H1 (cell line): ENCODE data around the gene SPAG5. TPM values are rescaled to one million over a fixed set of nuclear protein-coding genes. Genes with fewer than 3 reads are reported as not detected.

Experiments used
- CTCF ChIA-PET: fragments of 300-600 bp; sonication (Branson Sonifier 250); formaldehyde crosslinking; loops from one replicate; lab custom pipeline; 2021; ENCODE audit not compliant: partially characterized antibody; lab: Charles Lee
- POLR2A ChIA-PET: fragments of 300-600 bp; sonication (Branson Sonifier 250); formaldehyde crosslinking; loops from one replicate; lab custom pipeline; 2021; ENCODE audit warnings: inconsistent platforms; ENCODE audit not compliant: partially characterized antibody; lab: Charles Lee
- DNase-seq, 2 experiments: peaks; one replicate each; pipeline versions ENCODE4 v3.0.0 to v3.0.0-alpha.2; 2010 to 2022; ENCODE audit warnings: low spot score in 2 of 2, low read depth in 1 of 2, mixed read lengths in 1 of 2
- FAIRE-seq: peaks from 2 replicates; lab custom pipeline; 2011; peaks lifted over from hg19 to GRCh38; lab: Jason Lieb, UNC
- H2AFZ ChIP-seq: 2 replicates; pipeline ENCODE4 v1.8.1; 2012; ENCODE audit warnings: low read length, inconsistent platforms
- H2AK5ac ChIP-seq: 2 replicates; pipeline ENCODE4 v1.6.1; 2013; ENCODE audit warnings: low read depth, low read length
- H2BK120ac ChIP-seq: replicated peaks from 2 replicates; pipeline ENCODE3; 2013; ENCODE audit warnings: low read depth, low read length, inconsistent platforms
- H2BK12ac ChIP-seq: 2 replicates; pipeline ENCODE4 v1.6.1; 2013; ENCODE audit warnings: low read depth, low read length
- H2BK15ac ChIP-seq: 2 replicates; pipeline ENCODE4 v1.6.1; 2013; ENCODE audit warnings: low read length
- H2BK20ac ChIP-seq: 2 replicates; pipeline ENCODE4 v1.6.1; 2013; ENCODE audit warnings: low read length
- H2BK5ac ChIP-seq: 2 replicates; pipeline ENCODE4 v1.6.1; 2013; ENCODE audit warnings: low read depth, low read length
- H3K14ac ChIP-seq: 2 replicates; pipeline ENCODE4 v1.6.1; 2013; ENCODE audit warnings: inconsistent platforms; ENCODE audit not compliant: insufficient read length
- H3K18ac ChIP-seq: 2 replicates; pipeline ENCODE4 v1.6.1; 2013; ENCODE audit warnings: low read length; ENCODE audit errors: extremely low read depth
- H3K23ac ChIP-seq: 2 replicates; pipeline ENCODE4 v1.6.1; 2013; ENCODE audit warnings: inconsistent platforms; ENCODE audit not compliant: insufficient read length
- H3K23me2 ChIP-seq: 2 replicates; pipeline ENCODE4 v1.6.1; 2013; ENCODE audit warnings: low read depth, low read length
- H3K27ac ChIP-seq: 2 replicates; pipeline ENCODE4 v1.6.1; 2011; ENCODE audit warnings: low read depth, low read length, inconsistent platforms
- H3K27me3 ChIP-seq, 4 experiments: replicated peaks in 1 of 4; 1 replicate in 1 of 4; 2 replicates in 3 of 4; pipeline versions ENCODE4 v1.6.1 to v1.8.1; 2011 to 2013; ENCODE audit warnings: low read length in 3 of 4, mild to moderate bottlenecking in 3 of 4, inconsistent platforms in 2 of 4, mixed read lengths in 2 of 4, moderate library complexity in 1 of 4; ENCODE audit not compliant: control insufficient read depth in 3 of 4, insufficient read depth in 3 of 4; ENCODE audit errors: extremely low read depth in 1 of 4
- H3K36me3 ChIP-seq, 4 experiments: 2 replicates each; pipeline versions ENCODE4 v1.6.1 to v1.8.1; 2011 to 2013; ENCODE audit warnings: mild to moderate bottlenecking in 4 of 4, low read length in 3 of 4, moderate library complexity in 2 of 4, control low read depth in 1 of 4, inconsistent platforms in 1 of 4; ENCODE audit not compliant: insufficient read depth in 4 of 4, control insufficient read depth in 2 of 4
- H3K4ac ChIP-seq: replicated peaks from 2 replicates; pipeline ENCODE3; 2013; ENCODE audit warnings: low read length, low read depth, mixed read lengths, inconsistent platforms; ENCODE audit not compliant: insufficient read length
- H3K4me1 ChIP-seq, 4 experiments: replicated peaks in 1 of 4; 1 replicate in 1 of 4; 2 replicates in 3 of 4; pipeline versions ENCODE4 v1.6.1 to v1.8.1; 2011 to 2013; ENCODE audit warnings: low read length in 3 of 4, inconsistent platforms in 2 of 4, mixed read lengths in 1 of 4; ENCODE audit not compliant: insufficient read depth in 4 of 4, control insufficient read depth in 3 of 4
- H3K4me2 ChIP-seq, 2 experiments: 2 replicates each; pipeline versions ENCODE4 v1.6.1 to v1.8.1; 2011 to 2013; ENCODE audit warnings: low read depth in 2 of 2, low read length in 2 of 2, control low read depth in 1 of 2, inconsistent platforms in 1 of 2, mild to moderate bottlenecking in 1 of 2; ENCODE audit not compliant: insufficient read depth in 1 of 2
- H3K4me3 ChIP-seq, 4 experiments: fragments of 200-600, 300-600 bp in 1 of 4; sonication (generic), shearing (Covaris generic), sonication (Bioruptor Twin) in 1 of 4; 2 replicates each; pipeline versions ENCODE4 v1.5.1 to v1.8.1; 2011 to 2016; ENCODE audit warnings: low read length in 4 of 4, low read depth in 3 of 4, control low read depth in 2 of 4, inconsistent platforms in 2 of 4, mild to moderate bottlenecking in 2 of 4, mixed read lengths in 1 of 4, moderate library complexity in 1 of 4; ENCODE audit not compliant: insufficient read depth in 2 of 4; ENCODE audit errors: extremely low read depth in 1 of 4
- H3K56ac ChIP-seq: replicated peaks from 2 replicates; pipeline ENCODE3; 2013; ENCODE audit warnings: low read depth, mild to moderate bottlenecking, mixed read lengths, low read length, inconsistent platforms; ENCODE audit not compliant: insufficient read length
- H3K79me1 ChIP-seq: 2 replicates; pipeline ENCODE4 v1.6.1; 2013; ENCODE audit warnings: low read depth, low read length, control low read depth
- H3K79me2 ChIP-seq, 2 experiments: 2 replicates each; pipeline versions ENCODE4 v1.6.1 to v1.8.1; 2012 to 2013; ENCODE audit warnings: low read length in 2 of 2, mild to moderate bottlenecking in 2 of 2, inconsistent platforms in 1 of 2; ENCODE audit not compliant: insufficient read depth in 2 of 2, control insufficient read depth in 1 of 2
- H3K9ac ChIP-seq, 4 experiments: replicated peaks in 1 of 4; 1 replicate in 1 of 4; 2 replicates in 3 of 4; pipeline versions ENCODE4 v1.6.1 to v1.8.1; 2011 to 2013; ENCODE audit warnings: low read depth in 3 of 4, low read length in 3 of 4, control low read depth in 2 of 4, mild to moderate bottlenecking in 2 of 4, moderate library complexity in 2 of 4, inconsistent platforms in 1 of 4; ENCODE audit errors: extremely low read depth in 1 of 4
- H3K9me3 ChIP-seq, 2 experiments: 2 replicates each; pipeline versions ENCODE4 v1.6.1 to v1.8.1; 2012 to 2013; ENCODE audit warnings: mild to moderate bottlenecking in 2 of 2, moderate library complexity in 2 of 2, control low read depth in 1 of 2, inconsistent platforms in 1 of 2, low read depth in 1 of 2, low read length in 1 of 2, mixed read lengths in 1 of 2; ENCODE audit not compliant: insufficient read depth in 2 of 2
- H4K20me1 ChIP-seq, 2 experiments: replicated peaks in 1 of 2; 2 replicates each; pipeline versions ENCODE3 to v1.8.1; 2011 to 2013; ENCODE audit warnings: inconsistent platforms in 2 of 2, low read length in 2 of 2, mild to moderate bottlenecking in 1 of 2; ENCODE audit not compliant: insufficient read depth in 2 of 2, control insufficient read depth in 1 of 2
- H4K5ac ChIP-seq: 2 replicates; pipeline ENCODE4 v1.6.1; 2013; ENCODE audit warnings: low read length, low read depth, mixed read lengths, inconsistent platforms; ENCODE audit not compliant: insufficient read length
- H4K8ac ChIP-seq: 2 replicates; pipeline ENCODE4 v1.8.0; 2013; ENCODE audit warnings: mild to moderate bottlenecking, moderate library complexity, low read length, inconsistent platforms; ENCODE audit not compliant: insufficient read depth; ENCODE audit errors: extremely low read depth
- H4K91ac ChIP-seq: replicated peaks from 2 replicates; pipeline ENCODE3; 2013; ENCODE audit warnings: low read length, mixed read lengths, inconsistent platforms; ENCODE audit not compliant: insufficient read length
- CEBPB ChIP-seq: IDR thresholded peaks from 2 replicates; pipeline ENCODE4 v1.6.1; 2012; ENCODE audit warnings: low read depth, low read length
- CHD2 ChIP-seq: IDR thresholded peaks from 2 replicates; pipeline ENCODE4 v1.6.1; 2012; ENCODE audit warnings: low read length, improper control_type of control experiment
- KDM4A ChIP-seq: IDR thresholded peaks from one replicate; pipeline ENCODE4 v1.7.1; 2012; ENCODE audit warnings: low read depth, mild to moderate bottlenecking, moderate library complexity, low read length, inconsistent platforms; ENCODE audit not compliant: severe bottlenecking
- NANOG ChIP-seq: IDR thresholded peaks from 2 replicates; pipeline ENCODE4 v1.6.1; 2011; ENCODE audit warnings: low read length, low read depth, mild to moderate bottlenecking, inconsistent platforms; ENCODE audit not compliant: insufficient read depth, poor library complexity, severe bottlenecking
- SAP30 ChIP-seq: fragments of 300-600 bp; sonication (generic); IDR thresholded peaks from 2 replicates; pipeline ENCODE4 v1.7.1; 2012; ENCODE audit warnings: low read length, moderate library complexity, mild to moderate bottlenecking, inconsistent platforms; ENCODE audit not compliant: insufficient read depth, insufficient replicate concordance
- TAF1 ChIP-seq: IDR thresholded peaks from 2 replicates; pipeline ENCODE4 v1.6.1; 2011; ENCODE audit warnings: mild to moderate bottlenecking, low read depth, low read length
- WGBS, 2 experiments: shearing (Covaris generic) in 1 of 2; methylation state at CpG; one replicate each; pipeline versions ENCODE4 v1.1.6 to v1.1.7; 2013 to 2015; ENCODE audit warnings: low lambda C conversion rate in 2 of 2, mixed read lengths in 2 of 2, inconsistent platforms in 1 of 2, low coverage in 1 of 2, missing lambda C conversion rate in 1 of 2; ENCODE audit not compliant: insufficient replicate concordance in 2 of 2, insufficient coverage in 1 of 2, insufficient read length in 1 of 2; ENCODE audit errors: extremely low coverage in 1 of 2, missing lambda C conversion rate in 1 of 2; 5-methylcytosine and 5-hydroxymethylcytosine counted together
- polyA plus RNA-seq, 7 experiments: library from polyadenylated mRNA; depleted of rRNA in 3 of 7; stranded (reverse) in 5 of 7; unstranded in 2 of 7; fragments of >200 nt in 5 of 7; fragments of 200-250 nt in 2 of 7; gene quantifications; 1 replicate in 5 of 7; 2 replicates in 1 of 7; 4 replicates in 1 of 7; pipeline versions ENCODE4 v1.2.1 to v1.2.3, GENCODE V29; 2011 to 2013; ENCODE audit warnings: missing spikeins in 2 of 7, mixed read lengths in 2 of 7
- total RNA-seq: library from RNA; stranded (reverse); fragmentation: NEBNext Ultra II Directional; extraction: Animal tissue kit (Norgen Biotek cat#: 25700); gene quantifications from 2 replicates; pipeline ENCODE4 v1.2.1, GENCODE V29; 2021
- TF ChIP-seq, protein P1 (sequence below): IDR thresholded peaks from 2 replicates; pipeline ENCODE4 v1.6.1; 2011; ENCODE audit warnings: low read depth, mild to moderate bottlenecking, low read length; ENCODE audit not compliant: insufficient read depth

Gene SPAG5
- total and polyA plus RNA-seq, 2 of the 8 experiments (the other 6 are each of a cell fraction or from before 2014, with no cell fraction given) = 57.1 to 129 TPM

DNA sequence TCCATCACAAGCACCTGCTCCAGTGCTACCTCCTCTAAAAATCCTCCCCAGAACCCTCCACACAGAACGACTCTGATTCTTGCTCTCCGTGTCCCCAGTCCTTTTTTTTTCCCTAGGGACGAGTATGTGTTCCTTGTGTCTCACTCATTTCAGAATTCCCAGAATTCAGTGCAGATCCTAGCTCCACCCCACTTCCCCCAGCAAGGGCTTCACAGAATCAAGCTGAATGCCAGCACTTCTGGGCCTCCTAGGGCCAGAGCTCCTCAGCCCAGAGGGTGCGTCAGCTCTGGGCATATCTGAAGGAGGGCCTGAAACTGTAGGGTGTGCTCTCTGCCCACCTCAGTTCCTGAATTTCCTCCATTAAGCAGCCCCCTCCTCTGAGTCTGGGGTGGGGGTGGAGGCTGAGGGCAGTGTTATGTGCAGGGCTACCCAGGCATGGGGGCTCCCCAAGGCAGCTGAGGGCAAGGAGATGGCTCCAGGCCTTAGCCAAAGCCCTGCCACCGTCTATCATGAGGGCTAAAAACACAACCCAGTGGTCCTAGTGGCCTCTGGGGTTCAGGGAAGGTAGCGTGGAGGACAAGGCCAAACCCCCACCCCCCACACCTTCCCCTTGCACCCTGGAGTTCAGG, 52.9 kb downstream of the SPAG5 start:
- Histone ChIP-seq H2BK120ac (no peak overlapping the region), H3K18ac (peak overlapping the region; percentile 48; the same call in 1 of the 2 replicates), H3K4ac (no peak overlapping the region), H2BK5ac (peak overlapping the region; percentile 16; the same call in 1 of the 2 replicates), H3K27ac (no peak overlapping the region), H3K23ac (no peak overlapping the region), H2BK20ac (no peak overlapping the region), H2AK5ac (no peak overlapping the region), H3K79me2 (0 out of 4 replicates have a peak, but pooled peaks cover 0 to 3% of the 10 kb centered on the region in 2 experiments), H2BK12ac (no peak overlapping the region), H4K20me1 (peaks cover 2 to 7% of the 10 kb centered on the region in 2 experiments), H3K14ac (no peak overlapping the region), H3K23me2 (no peaks in the 10 kb centered on the region), H4K91ac (no peak overlapping the region), H2AFZ (no peak overlapping the region), H2BK15ac (no peak overlapping the region), H3K56ac (no peak overlapping the region), H4K5ac (no peak overlapping the region), H3K9ac (no peak overlapping the region), H4K8ac (0 out of 2 replicates have a peak overlapping the region, but pooled peaks have one; percentile 0), H3K9me3 (no peaks in the 10 kb centered on the region), H3K27me3 (no peaks in the 10 kb centered on the region), H3K4me2 (no peak overlapping the region), H3K4me1 (peaks cover 0 to 9% (median 4%) of the 10 kb centered on the region in 4 experiments; a peak in 4 of 7 replicates), H3K79me1 (peaks cover under 1% of the 10 kb centered on the region), H3K4me3 (no peak overlapping the region), H3K36me3 (peaks cover 0 to 7% (median 2%) of the 10 kb centered on the region in 4 experiments; a peak in 3 of 8 replicates)
- no peak for FAIRE-seq
- 84% methylated on average over 5 of the region's 6 CpGs; no CpG with 5 or more reads in 1 of the 2 experiments for WGBS, 2 experiments
- no peak for TF ChIP-seq TAF1
- no peak for TF ChIP-seq NANOG
- TF ChIP-seq KDM4A = no peak
- TF ChIP-seq, protein P1, sequence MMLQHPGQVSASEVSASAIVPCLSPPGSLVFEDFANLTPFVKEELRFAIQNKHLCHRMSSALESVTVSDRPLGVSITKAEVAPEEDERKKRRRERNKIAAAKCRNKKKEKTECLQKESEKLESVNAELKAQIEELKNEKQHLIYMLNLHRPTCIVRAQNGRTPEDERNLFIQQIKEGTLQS = no peak
- no peak for TF ChIP-seq CHD2
- no peak for TF ChIP-seq CEBPB
- TF ChIP-seq SAP30 = no peak
- ChIA-PET POLR2A (interaction anchor here (0.6 to 1.8 kb wide), 6 partner anchors 12 to 101 kb away, joined by 3 to 5 read pairs (median 4); partner anchors contain the start of gene FOXN1), CTCF (interaction anchor here (0.8 to 18.4 kb wide), 8 partner anchors 9 to 60 kb away, joined by 3 to 547 read pairs (median 50); partner anchors contain the start of genes FOXN1 and PIGS)
- DNase-seq = no peak
